ENCODE results near the gene EIF5A2.
A peak's percentile ranks its signal among the peaks of the same experiment; 100 is the strongest.
"Not testable (repeated sequence)": the region's sequence is repeated elsewhere in the genome, so short reads cannot be mapped to it uniquely, and the experiment has no call there.

The EIF5A2 gene

GRCh38 chr3:170908235-170909116 lies at the start of gene EIF5A2:
TSS of gene EIF5A2 (minus strand) at chr3:170908637. CDS start at chr3:170907806, 831 bp downstream.
- peak; percentile 85 for DNase-seq

- no peak for DNase-seq
Observed at GRCh38 chr3:170956647-170957046, 48.2 kb upstream of the EIF5A2 start.

- no peak for DNase-seq
Observed at GRCh38 chr3:170953736-170954135, 45.3 kb upstream of the EIF5A2 start.

- no peak for DNase-seq
Observed at GRCh38 chr3:170953229-170953628, 44.8 kb upstream of the EIF5A2 start.

- no peak for DNase-seq
Observed at GRCh38 chr3:170949211-170949610, 40.8 kb upstream of the EIF5A2 start.

GRCh38 chr3:170947018-170947769 lies 38.8 kb upstream of the EIF5A2 start:
- no peak for DNase-seq

- DNase-seq = peak; percentile 23
Observed at GRCh38 chr3:170942011-170942410, 33.6 kb upstream of the EIF5A2 start.

- DNase-seq = no peak
Observed at GRCh38 chr3:170941551-170941950, 33.1 kb upstream of the EIF5A2 start.

- not testable (repeated sequence) for DNase-seq
Observed at GRCh38 chr3:170933039-170933438, 24.6 kb upstream of the EIF5A2 start.

- DNase-seq = not testable (repeated sequence)
Observed at GRCh38 chr3:170923553-170923952, 15.1 kb upstream of the EIF5A2 start.

- DNase-seq = no peak
Observed at GRCh38 chr3:170918715-170919114, 10.3 kb upstream of the EIF5A2 start.

GRCh38 chr3:170914690-170915089 lies 6.3 kb upstream of the EIF5A2 start:
- DNase-seq = no peak

GRCh38 chr3:170914212-170914611 lies 5.8 kb upstream of the EIF5A2 start:
- no peak for DNase-seq

GRCh38 chr3:170911051-170911450 lies 2.6 kb upstream of the EIF5A2 start:
- DNase-seq = no peak

- DNase-seq = no peak
Observed at GRCh38 chr3:170910542-170910941, 2.1 kb upstream of the EIF5A2 start.

- DNase-seq = no peak
Observed at GRCh38 chr3:170909129-170909903, 879 bp upstream of the EIF5A2 start.

GRCh38 chr3:170907637-170908234 lies 701 bp downstream of the EIF5A2 start:
- no peak for DNase-seq

- DNase-seq = no peak
Observed at GRCh38 chr3:170905862-170906261, 2.6 kb downstream of the EIF5A2 start.

GRCh38 chr3:170903123-170903522 lies 5.3 kb downstream of the EIF5A2 start:
- no peak for DNase-seq

- no peak for DNase-seq
Observed at GRCh38 chr3:170899455-170899854, 9.0 kb downstream of the EIF5A2 start.

- DNase-seq = no peak
Observed at GRCh38 chr3:170897978-170898377, 10.5 kb downstream of the EIF5A2 start.

- DNase-seq = not testable (repeated sequence)
Observed at GRCh38 chr3:170897199-170897598, 11.2 kb downstream of the EIF5A2 start.

- DNase-seq = no peak
Observed at GRCh38 chr3:170896781-170897180, 11.7 kb downstream of the EIF5A2 start.

Measured in NCI-H1105 treated with DMSO at 0.1 percent for 48 hours (cell line).